Panc1 (cell line): ENCODE results near the gene AKAP9. TPM values are rescaled to one million over a fixed set of nuclear protein-coding genes. Genes with fewer than 3 reads are reported as not detected.

ENCODE experiments used
- ATAC-seq: fragments of 200-7000 bp; cut with Tn5 transposase; 2 replicates; pipeline ENCODE4 v1.9.1; 2020; ENCODE audit warnings: mild to moderate bottlenecking, moderate library complexity
- BruUV-seq: library from RNA; stranded (reverse); fragments of 400-500 nt; replicated peaks from 2 replicates; lab custom pipeline; 2021; lab: Mats Ljungman, UMichigan
- CTCF ChIA-PET: fragments of 300-600 bp; sonication (Branson Sonifier 250); formaldehyde crosslinking; loops from one replicate; lab custom pipeline; 2022; ENCODE audit warnings: antibody characterized with exemption; lab: Charles Lee
- POLR2A ChIA-PET: fragments of 300-600 bp; sonication (Branson Sonifier 250); formaldehyde crosslinking; loops from one replicate; lab custom pipeline; 2022; ENCODE audit warnings: antibody characterized with exemption; lab: Charles Lee
- DNase-seq: peaks from one replicate; pipeline ENCODE4 v3.0.0-alpha.2; 2010; ENCODE audit warnings: low read depth, low spot score
- H3K27ac ChIP-seq: 2 replicates; pipeline ENCODE4 v1.5.1; 2011; ENCODE audit warnings: mild to moderate bottlenecking, low read length, inconsistent platforms
- H3K27me3 ChIP-seq: fragments of 200-500 bp; sonication (Bioruptor generic); 2 replicates; pipeline ENCODE4 v1.6.0; 2014; ENCODE audit warnings: low read length, inconsistent platforms; ENCODE audit not compliant: control insufficient read depth, insufficient read depth
- H3K36me3 ChIP-seq: fragments of 200-500 bp; sonication (Bioruptor generic); 2 replicates; pipeline ENCODE4 v1.5.1; 2014; ENCODE audit warnings: inconsistent platforms, mild to moderate bottlenecking, low read length, moderate library complexity; ENCODE audit not compliant: control insufficient read depth, insufficient read depth
- H3K4me1 ChIP-seq: 2 replicates; pipeline ENCODE4 v1.5.1; 2011; ENCODE audit warnings: inconsistent platforms, mild to moderate bottlenecking, low read length, moderate library complexity; ENCODE audit not compliant: control insufficient read depth, insufficient read depth
- H3K4me3 ChIP-seq, 2 experiments: 2 replicates each; pipeline ENCODE4 v1.5.1; 2011 to 2012; ENCODE audit warnings: low read depth in 2 of 2, low read length in 2 of 2, mild to moderate bottlenecking in 2 of 2, inconsistent platforms in 1 of 2, moderate library complexity in 1 of 2
- H3K9me3 ChIP-seq: fragments of 200-500 bp; sonication (Bioruptor generic); 2 replicates; pipeline ENCODE4 v1.5.1; 2014; ENCODE audit warnings: low read depth, mild to moderate bottlenecking, inconsistent platforms, low read length, moderate library complexity; ENCODE audit not compliant: control insufficient read depth, insufficient read depth
- CTCF ChIP-seq: fragments of 450-650 bp; IDR thresholded peaks from 2 replicates; pipeline ENCODE4 v1.5.1; 2017; ENCODE audit warnings: mild to moderate bottlenecking
- POLR2AphosphoS5 ChIP-seq: IDR thresholded peaks from 2 replicates; pipeline ENCODE4 v1.6.1; 2012; ENCODE audit warnings: mild to moderate bottlenecking, low read depth, low read length, moderate library complexity
- REST ChIP-seq, 2 experiments: IDR thresholded peaks; 2 replicates each; pipeline ENCODE4 v1.6.1; 2011 to 2012; ENCODE audit warnings: low read depth in 2 of 2, control low read depth in 1 of 2, low read length in 1 of 2, mild to moderate bottlenecking in 1 of 2, moderate library complexity in 1 of 2; ENCODE audit not compliant: insufficient read depth in 1 of 2
- SIN3A ChIP-seq: IDR thresholded peaks from 2 replicates; pipeline ENCODE4 v1.6.1; 2012; ENCODE audit warnings: low read depth, mild to moderate bottlenecking, low read length, moderate library complexity, borderline replicate concordance; ENCODE audit not compliant: insufficient read depth
- TCF7L2 ChIP-seq: IDR thresholded peaks from 2 replicates; pipeline ENCODE4 v1.6.1; 2011; ENCODE audit warnings: mild to moderate bottlenecking, low read depth, low read length, inconsistent platforms
- in situ Hi-C: cut with HindIII; loops from 2 replicates; pipeline ENCODE4 v1.10.0; 2016; ENCODE audit warnings: low sequenced_read_pairs, low pct_unique_long_range_greater_than_20kb
- intact Hi-C: fragments of 100-400 bp; cut with micrococcal nuclease; formaldehyde crosslinking; loops from one replicate; pipeline ENCODE4 v1.10.0; 2022; ENCODE audit not compliant: unreplicated experiment
- total RNA-seq: library from RNA; stranded (reverse); gene quantifications from one replicate; pipeline ENCODE4 v1.2.1, GENCODE V29; 2021; ENCODE audit not compliant: unreplicated experiment

AKAP9 gene
- total RNA-seq, 1 experiment from 2014 or later = 31.6 TPM

GRCh38 chr7:92119213-92119759 is 178.6 kb downstream of the AKAP9 start:
- Histone ChIP-seq H3K9me3 (no peaks in the 10 kb centered on the region), H3K27me3 (no peaks in the 10 kb centered on the region), H3K36me3 (peaks cover 15% of the 10 kb centered on the region), H3K27ac (no peak overlapping the region), H3K4me1 (no peaks in the 10 kb centered on the region), H3K4me3 (no peak overlapping the region)
- no peak for TF ChIP-seq CTCF
- no peak for TF ChIP-seq REST (IDR thresholded peaks at IDR 0.05; ENCODE audit: insufficient read depth in 1 of 2, low read depth in 2 of 2, low read length in 1 of 2)
- no peak for TF ChIP-seq TCF7L2
- no peak for TF ChIP-seq POLR2AphosphoS5
- TF ChIP-seq SIN3A = no peak
- in situ Hi-C loops = no loop called here
- DNase-seq (no peak), ATAC-seq (no peak)
- ChIA-PET CTCF (interaction anchor here (0.6 kb wide), 1 partner anchor 74 kb away, joined by 4 read pairs; no protein-coding TSS in a partner anchor), POLR2A (no interaction called here)
- intact Hi-C loops = no loop called here
- no TSS peak for BruUV-seq

- BruUV-seq = no TSS peak
- Histone ChIP-seq H3K9me3 (no peaks in the 10 kb centered on the region), H3K4me1 (no peaks in the 10 kb centered on the region), H3K27me3 (no peaks in the 10 kb centered on the region), H3K36me3 (peaks cover 14% of the 10 kb centered on the region), H3K27ac (no peak overlapping the region), H3K4me3 (no peak overlapping the region)
- ATAC-seq = no peak
- TF ChIP-seq SIN3A (no peak), CTCF (no peak), POLR2AphosphoS5 (no peak), REST (IDR thresholded peaks at IDR 0.05; ENCODE audit: insufficient read depth in 1 of 2, low read depth in 2 of 2, low read length in 1 of 2) (no peak), TCF7L2 (no peak)
- ChIA-PET CTCF (no interaction called here), POLR2A (no interaction called here)
- in situ Hi-C loops (no loop called here), intact Hi-C loops (no loop called here)
- DNase-seq = no peak
Measured at GRCh38 chr7:92121681-92122080, 181.0 kb downstream of the AKAP9 start.
